Fibroblast of skin of scalp (primary cell): Measurements from ENCODE around the gene RAC2.
"Not testable (repeated sequence)": the region's sequence is repeated elsewhere in the genome, so short reads cannot be mapped to it uniquely, and the experiment has no call there.

ENCODE experiments used
- DNase-seq: peaks from one replicate; pipeline ENCODE4 v3.0.0-alpha.2; 2013

Gene RAC2

DNA sequence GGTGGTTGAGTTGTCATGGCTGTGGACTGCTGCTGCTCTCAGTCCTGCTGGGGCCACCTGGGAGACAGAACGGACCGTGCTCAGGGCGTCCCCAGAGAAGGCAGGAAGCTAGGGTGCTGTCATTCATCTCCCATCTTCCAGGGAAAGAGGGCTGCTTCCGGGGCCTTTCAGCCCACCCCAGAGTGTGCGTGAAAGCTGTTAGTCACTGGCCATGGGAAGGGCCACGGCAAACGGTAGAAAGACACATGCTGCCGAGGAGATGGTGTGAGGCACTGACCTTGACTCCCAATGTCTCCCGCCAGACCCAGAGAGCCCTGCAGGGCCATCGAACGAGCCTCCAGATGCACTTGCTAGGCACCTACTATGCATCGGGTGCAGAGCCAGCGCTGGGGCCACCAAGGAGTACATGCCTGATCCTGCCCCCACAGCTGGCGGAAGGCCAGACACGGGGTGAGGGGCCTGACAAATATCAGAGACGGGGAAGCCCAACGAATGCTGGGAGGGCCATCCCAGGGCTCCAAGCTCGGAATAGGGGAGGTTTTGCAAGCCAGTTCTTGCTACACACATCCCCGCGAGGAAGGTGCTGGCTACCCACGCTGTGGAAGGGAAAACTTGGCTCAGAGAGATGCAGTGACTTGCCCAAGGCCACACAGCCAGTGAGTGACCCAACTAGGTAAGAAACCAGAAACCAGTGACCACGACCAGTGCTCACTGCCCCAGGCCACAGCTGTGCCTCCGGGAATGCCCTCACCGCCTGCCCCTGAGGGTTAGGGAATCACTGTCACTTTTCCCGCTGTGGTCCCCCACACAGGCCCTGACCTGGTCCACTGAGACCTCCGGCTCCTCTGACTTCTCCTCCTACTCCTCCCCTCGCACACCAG is 10.1 kb downstream of the RAC2 start:
- DNase-seq = no peak

DNA sequence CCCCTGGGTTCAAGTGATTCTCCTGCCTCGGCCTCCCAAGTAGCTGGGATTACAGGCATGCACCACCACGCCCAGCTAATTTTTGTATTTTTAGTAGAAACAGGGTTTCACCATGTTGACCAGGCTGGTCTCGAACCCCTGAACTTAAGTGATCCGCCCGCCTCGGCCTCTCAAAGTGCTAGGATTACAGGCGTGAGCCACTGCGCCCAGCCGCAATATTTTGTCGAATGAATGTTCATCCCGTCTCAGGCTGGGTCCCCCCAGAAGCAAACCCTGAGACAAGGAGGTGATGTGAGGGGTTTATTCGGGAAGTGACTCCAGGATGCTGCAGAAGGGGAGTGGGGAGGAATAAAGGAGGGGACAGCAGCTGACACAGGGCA is 10.7 kb downstream of the RAC2 start:
- DNase-seq = not testable (repeated sequence)

DNA sequence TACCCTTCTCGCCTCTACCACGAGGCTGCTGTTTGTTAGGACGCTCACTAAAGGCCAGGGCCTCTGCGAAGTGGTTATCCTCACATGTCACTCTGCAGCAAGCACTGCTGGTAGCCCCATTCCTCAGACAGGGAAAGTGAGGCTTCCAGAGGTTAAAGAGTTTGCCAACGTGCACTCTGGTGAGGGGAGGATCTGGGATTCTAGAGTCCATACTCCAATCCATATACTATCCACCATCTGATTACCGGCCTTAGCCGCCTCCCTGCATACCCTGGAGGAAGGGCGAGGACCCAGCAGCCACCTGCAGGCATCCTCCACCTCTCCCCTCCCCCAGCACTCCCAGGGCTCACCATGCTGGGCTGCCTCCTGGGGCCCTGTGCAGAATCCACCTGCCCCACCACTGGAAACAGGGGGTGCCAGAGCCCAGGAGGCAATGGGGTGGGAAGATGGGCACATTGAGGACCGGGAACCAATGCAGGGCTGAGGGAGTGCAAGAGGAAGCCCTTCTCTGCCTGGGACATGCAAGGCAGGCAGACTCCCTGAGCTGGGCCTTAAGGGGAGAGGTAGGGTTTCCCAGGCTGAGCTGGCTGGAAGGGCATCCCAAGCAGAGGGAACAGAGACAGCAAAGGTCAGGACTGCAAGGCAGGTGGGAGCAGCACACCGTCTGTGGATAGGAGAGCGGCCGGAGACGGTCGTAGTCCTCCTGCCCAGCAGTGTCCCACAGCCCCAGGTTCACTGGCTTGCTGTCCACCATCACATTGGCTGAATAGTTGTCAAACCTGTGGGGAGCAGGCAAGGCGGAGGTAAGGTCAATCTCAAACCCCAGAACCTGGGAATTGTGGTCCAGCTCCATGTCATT is 11.7 kb downstream of the RAC2 start:
- no peak for DNase-seq

DNA sequence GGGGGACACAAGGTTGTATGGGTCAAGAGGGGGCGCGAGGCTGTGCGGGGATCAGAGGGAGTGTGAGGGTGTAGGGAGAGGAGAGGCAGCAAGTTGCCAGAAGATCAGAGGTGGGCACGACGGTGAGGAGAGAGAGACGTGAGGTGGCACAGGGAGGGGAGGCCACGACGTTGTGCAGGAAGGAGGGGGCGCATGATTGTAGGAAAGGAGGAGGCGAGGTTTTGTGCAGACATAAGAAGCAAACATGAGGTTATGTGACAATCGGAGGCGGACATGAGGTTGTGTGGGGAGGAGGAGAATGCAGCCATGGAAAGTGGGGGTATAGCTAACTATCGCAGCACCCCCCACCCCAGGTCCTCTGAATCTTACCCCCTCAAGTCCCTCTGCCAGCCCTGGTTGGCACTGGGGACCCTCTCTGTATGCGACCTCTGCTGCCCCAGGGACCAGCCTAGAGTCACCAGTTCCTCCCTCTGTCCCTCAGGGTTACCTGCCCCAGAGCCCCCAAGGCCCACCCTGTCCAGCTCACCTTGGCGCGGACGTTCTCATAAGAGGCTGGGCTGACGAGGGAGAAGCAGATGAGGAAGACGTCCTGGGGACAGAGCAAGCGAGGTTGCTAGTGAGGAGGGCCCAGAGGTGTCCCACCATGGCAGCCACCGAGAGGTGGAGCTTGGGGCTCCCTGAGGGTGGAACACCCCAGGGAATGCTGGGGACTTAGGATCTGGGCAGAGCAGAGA is 12.5 kb downstream of the RAC2 start:
- DNase-seq = no peak

DNA sequence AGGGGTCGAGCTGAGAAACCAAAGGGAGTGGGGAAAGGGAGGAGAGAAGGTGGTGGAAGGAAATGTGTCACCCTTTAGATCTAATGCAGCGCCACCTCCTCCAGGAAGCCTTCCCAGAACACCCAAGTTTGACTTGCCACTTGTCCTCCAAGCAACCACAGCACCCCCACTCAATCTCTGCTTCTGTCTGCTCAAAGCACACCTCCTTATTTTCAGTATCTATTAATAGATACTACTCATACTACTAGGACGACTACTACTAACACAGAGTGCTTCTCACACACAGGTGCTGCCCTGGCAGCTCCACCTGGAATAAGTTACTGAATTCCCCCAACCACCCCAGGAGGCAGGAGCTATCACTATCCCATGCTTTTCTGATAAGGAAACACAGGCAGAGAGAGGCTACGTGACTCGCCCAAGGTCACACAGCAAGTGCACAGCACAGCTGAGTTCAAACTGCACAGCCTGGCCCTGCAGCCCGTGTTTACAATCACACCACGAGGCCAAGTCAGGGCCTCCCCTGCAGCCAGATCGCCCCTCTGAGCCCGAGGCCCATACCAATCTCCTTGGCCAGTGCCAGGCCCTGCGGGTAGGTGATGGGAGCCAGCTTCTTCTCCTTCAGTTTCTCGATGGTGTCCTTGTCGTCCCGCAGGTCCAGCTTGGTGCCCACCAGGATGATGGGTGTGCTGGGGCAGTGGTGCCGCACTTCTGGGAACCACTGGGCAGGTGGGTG is 13.2 kb downstream of the RAC2 start:
- DNase-seq = no peak

DNA sequence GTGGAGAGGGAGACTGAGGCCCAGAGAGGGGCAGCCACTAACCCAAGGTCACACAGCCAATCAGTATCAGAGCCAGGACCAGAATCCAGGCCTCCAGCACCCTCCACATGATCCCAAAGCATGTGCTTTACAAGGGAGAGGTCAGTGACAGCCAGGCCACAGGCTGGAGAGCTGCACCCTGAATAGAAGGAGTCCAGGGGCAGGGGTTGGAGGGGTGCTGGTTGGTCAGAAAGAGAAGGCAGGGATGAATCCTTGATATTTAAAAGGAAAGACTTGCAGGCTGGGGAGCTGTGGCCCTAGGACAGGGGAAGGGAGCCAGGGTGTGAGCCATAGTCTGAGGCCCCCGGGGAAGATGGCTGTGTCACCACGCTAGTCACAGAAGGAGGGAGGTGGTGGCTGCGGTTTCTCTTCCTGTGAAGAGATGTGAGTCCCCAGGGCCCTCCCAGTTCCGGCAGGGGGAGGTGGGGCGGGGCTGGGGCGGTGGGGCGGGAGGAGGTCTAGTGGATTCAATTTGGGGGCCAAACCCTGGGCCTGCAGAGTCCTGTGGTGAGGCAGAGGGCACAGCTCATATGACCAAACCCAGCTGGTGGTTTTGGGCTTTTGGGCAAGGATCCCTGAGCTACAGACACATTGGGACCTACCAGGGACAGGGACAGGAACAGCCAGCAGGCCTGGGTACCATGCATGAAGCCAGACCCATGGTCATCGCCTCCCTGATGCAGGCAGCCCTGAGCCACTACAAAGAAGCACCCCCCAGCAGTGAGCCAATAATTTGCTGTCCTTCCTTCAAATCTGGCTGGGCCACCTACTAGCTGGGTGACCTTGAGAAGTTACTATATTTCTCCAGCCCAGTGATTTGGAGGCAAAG is 14.0 kb downstream of the RAC2 start:
- peak; percentile 86 for DNase-seq

DNA sequence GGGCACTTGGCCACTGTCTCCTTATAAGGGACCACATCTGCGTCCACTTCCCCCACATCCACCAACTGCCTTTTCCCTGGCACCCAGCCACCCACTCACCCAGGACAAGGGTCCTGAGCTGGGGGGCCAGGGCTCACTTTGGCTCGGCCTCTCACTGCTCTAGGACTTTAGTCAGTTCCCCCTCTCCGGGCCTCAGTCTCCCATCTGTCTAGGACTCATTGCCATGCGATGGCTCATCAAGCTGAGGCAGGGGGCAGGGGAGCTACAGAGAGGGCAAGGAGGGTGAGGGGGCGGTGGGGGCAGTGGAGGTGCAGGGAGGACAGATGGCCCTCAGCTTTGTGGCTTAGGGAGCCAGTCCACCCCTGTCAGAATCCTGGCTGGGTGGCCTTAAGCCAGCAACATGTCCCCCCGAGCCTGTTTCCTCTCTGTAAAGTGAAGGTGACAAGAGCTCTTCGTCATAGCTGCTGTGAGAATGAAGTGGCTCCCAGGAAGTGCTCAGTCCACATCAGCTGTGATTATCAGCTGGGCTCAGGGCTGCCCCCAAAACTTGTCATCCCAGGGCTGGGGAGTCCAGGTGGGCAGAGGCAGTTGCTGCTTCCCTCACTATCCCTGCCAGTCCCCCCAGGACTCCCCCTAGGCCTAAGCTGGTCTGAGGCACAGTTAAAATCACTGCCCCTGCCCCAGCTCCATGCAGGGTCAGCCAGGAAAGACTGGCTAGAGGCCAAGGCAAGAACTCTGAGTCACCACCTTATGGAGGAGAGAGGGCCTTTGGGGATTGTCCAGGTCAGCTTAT is 14.9 kb downstream of the RAC2 start:
- DNase-seq = peak; percentile 79

DNA sequence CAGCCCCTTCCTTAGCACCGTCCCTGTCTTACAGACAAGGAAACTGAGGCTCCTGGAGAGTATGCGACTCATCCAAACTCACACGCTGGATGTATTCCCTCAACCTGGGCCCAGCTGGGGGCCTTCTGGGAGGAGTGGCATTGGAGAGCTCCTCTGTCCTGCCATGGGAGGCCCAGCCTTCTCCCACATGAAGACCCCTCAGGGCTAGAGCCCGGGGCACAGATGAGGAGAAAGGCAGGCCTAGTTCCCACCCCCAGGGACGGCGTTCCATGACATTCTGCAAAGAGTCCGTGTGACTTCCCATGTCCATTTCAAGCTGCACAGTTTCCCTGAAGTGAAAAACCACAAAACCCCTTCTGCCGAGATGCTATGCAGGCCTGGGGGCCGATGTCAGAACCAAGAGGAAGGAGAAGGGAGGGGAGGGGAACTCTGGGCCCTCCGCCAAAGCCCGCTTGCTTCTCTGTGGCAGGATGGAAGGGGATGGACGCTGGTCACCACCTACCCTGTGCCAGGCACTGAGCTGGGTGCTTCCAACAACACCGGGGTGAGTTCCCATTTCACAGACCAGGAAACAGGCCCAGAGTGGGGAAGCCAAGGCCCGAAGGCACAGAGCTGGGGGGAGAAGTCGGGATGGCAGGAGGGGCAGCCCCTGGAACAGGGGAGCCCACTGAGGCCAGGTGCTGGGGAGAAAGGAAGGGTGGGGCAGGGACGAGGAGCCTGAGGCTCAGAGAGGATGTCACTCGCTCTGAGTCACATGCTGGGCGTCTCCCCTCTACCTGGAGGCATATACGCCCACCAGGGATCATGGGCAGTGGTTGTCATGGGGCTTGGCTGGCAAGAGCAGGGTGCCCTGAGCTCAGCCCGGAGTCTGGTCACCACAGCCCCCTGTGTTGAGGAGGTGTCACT is 15.7 kb downstream of the RAC2 start:
- peak; percentile 82 for DNase-seq

DNA sequence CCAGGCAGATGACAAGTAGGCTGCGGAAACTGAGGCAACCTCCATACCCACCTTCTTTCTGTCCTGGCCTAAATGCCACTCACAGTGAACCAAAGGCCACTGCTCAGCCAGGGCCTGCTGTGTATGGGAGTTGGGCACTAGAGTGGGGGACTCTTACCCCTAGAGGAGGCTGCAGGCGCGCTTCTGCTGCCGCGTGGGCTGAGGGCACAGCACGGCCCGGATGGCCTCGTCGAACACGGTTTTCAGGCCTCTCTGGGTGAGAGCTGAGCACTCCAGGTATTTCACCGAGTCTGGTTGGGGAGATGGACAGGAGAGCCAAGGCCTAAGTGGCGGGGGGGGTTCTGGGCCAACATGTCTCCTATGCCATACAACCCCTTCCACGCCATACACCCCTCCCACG is 17.6 kb downstream of the RAC2 start:
- no peak for DNase-seq

DNA sequence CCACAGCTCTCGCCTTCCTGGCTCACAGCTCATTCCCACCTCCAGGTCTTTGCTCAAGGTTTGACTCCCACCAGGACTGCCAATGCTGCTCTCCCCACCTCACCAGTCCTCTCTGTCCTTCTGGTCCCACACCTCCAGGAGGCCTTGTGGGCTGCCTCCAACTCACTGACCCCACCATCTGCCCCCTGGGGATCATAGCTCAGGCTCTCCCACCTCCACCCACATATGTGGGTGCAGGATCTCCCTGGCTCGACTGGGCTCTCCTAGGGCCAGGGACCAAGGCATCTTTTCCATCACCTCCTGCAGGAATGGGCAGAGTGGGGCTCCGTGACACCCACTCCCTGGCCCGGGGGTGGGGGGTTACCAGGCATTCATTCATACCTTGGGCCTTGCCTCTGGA is 18.0 kb downstream of the RAC2 start:
- DNase-seq = no peak

DNA sequence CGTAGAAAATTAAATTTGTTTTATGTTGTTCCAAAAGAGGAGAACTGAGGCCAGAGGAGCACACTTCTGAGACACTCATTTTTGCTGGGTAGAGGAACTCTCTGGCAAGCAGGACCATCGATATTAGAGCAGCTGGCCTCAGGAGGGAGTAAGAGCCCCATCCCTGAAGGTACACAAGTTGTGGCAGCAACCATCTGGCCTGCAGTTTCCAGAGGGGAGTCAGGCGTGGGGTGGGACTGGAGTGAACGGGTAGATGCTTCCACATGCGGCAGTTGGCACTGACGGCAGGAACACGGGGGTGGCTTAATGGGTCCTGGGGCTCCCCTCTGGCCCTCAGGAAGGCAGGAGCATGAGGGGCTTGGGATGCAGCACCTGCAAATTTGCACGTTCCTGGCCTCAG is 18.6 kb downstream of the RAC2 start:
- DNase-seq = peak; percentile 30

DNA sequence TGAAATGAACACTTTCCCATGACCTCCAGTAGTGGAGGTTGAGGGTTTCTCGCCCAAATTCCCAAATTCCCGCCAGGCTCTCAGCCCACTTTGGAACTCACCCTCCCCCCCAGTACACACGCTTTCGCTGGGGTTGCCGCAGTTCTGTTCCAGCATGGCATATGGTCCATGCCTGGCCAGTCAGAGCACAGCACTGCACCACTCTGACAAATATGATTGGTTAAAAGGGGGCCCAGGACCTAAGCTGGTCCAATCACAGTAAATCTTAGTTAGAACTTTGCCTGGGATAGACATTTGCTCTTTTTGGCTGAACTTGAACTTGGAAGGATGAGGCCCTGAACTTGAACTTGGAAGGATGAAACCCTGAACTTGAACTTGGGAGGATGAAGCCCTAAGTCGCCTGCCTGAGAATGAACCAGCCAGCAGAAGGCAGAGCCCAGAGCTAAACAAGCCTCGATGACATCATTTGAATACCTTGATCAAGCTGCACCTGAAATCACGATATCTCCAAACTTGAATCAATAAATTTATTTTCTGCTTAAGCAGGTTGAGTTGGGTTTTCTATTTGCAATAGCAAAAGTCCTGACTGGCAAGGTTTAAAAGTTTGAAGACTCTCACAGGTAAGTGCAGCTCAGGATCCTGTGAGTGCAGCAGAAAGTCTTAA is 19.2 kb downstream of the RAC2 start:
- DNase-seq = no peak

DNA sequence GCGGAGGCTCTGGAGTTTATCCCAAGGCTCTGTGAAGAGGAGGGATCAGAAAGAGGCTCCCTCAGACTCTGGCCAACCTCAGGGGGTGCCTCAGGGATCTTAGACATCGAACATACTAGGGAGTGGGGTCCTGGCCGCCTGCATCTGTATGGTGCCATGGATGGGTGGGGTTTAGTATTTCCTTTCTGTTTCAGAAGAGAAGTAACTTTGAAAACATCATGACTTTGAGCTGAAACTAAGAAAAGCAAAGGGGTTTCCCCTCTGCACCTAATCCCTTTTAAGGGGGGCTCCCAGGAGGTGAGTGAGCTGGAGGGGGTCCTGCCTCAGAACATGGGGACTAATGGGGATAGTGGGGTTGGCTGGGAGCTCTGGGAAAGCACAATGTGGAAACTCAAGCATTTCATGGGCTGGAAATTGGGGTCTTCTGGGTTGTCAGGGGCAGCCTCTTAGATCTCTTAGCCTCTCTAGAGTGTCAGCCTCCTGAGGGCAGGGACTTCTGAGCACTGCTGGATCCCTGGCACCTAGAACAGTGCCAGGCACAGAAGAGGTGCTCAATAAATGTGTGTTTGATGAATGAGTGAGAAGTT is 20.0 kb downstream of the RAC2 start:
- DNase-seq = no peak

DNA sequence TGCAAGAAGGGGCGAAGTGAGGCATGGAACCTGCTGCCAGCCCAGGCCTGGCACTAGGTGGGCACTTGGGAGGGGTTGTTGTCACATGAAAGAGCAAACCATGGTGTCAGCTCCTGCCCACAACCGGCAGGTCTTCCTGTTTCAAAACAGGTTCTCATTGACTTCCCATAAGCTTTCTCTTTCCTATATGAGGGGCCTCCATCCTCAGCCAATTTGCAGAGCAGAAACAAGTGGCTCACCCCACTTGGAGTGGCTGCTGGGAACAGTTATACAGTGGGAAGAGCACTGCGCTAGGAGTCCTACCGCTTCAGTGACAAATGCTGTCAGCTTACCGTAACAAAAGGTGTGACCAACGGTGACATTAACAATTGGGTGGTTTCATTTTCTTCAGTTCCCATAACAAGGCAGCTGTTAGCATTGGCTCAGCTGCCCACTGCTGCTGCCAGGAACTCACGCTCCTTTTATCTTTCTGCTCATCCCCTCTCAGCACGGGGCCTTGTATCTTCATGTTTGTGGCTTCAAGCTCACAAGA is 21.6 kb downstream of the RAC2 start:
- DNase-seq = no peak

DNA sequence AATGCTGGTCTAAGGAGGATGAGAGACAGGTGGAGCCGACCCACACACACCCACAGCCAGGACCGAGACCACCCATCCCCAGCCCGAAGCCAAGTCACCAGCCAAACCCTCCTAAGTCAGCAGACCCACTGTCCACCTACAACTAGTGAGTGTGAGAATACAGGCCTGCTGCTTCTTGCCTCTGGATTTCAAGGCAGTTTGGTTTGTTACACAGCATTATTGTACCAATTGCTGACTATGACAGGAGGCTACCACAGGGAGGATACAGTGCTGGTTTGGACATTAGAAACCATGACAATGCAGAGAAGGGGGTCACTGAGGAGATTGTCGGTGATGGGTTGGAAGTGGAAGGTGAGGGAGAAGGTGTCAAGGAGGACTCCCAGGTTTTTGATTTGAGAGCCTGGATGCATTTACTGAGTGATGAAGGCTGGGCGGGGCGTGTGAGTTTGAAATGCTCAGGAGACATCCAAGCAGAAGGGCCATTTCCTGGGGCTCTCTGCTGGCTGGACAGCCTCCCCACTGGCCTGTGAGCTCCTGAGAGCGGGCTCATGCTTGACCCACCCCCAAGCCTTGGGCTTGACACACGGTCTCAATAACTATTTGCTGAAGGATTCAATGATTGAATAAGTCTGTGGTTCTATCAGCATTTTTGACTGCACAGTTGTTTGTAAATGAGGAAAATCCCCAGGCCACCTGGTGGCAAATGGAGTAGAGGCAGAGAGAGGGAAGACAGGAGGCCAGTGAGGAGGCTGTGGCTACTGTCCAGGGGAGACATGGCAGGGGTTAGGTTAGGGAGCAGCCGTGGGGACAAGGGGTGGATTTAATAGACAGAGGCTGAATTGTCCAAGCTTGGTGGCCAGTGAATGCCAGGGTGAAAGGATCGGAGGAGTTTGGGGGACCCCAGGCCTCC is 22.4 kb downstream of the RAC2 start:
- no peak for DNase-seq

DNA sequence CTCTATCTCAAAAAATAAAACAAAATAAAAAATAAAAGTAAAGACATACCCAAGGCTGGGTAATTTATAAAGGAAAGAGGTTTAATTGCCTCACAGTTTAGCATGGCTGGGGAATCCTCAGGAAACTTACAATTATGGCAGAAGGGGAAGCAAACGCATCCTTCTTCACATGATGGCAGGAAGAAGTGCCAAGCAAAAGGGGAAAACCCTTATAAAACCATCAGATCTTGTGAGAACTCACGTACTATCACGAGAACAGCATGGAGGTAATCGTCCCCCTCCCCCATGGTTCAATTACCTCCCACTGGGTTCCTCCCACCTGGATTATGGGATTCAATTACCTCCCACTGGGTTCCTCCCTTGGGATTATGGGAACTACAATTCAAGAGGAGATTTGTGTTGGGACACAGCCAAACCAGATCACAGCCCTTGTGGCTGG is 23.5 kb downstream of the RAC2 start:
- DNase-seq = peak; percentile 19

DNA sequence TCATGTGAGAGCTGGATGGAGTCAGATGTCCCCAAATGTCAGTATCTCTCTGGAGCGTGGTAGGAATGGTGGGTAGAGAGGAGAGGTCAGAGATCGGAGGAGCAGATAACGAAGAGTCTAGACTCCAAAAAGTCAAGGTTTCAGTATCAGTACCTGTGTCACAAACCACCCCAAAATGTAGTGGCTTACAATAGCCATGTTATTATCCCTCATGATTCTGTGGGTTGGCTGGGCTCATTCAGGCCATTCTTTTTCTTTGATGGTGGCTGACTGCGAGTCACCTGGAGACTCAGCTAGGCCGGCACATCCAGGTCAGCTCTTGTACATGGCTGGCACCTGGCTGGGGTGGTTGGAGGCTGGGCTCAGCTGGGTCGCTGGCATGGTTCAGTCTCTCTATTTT is 24.5 kb downstream of the RAC2 start:
- DNase-seq = no peak
